Subcutaneous abdominal adipose tissue (tissue), 5 donors: ENCODE results near the gene PNMT.
"Not testable (repeated sequence)": the region's sequence is repeated elsewhere in the genome, so short reads cannot be mapped to it uniquely, and the experiment has no call there.

Experiments used
- H3K27ac ChIP-seq: one replicate; pipeline ENCODE4 v1.7.0; 2013; ENCODE audit warnings: low read depth, mild to moderate bottlenecking, inconsistent platforms, low read length, moderate library complexity
- H3K27me3 ChIP-seq, 5 donors: one replicate each; pipeline ENCODE4 v1.7.0; 2013; ENCODE audit warnings: low read length in 5 of 5, inconsistent platforms in 1 of 5; ENCODE audit not compliant: control insufficient read depth in 5 of 5, insufficient read depth in 4 of 5
- H3K36me3 ChIP-seq, 5 donors: one replicate each; pipeline ENCODE4 v1.7.0; 2013; ENCODE audit warnings: low read length in 5 of 5; ENCODE audit not compliant: control insufficient read depth in 5 of 5, insufficient read depth in 5 of 5
- H3K4me1 ChIP-seq, 5 donors: one replicate each; pipeline ENCODE4 v1.7.0; 2013; ENCODE audit warnings: low read length in 5 of 5, mild to moderate bottlenecking in 3 of 5, moderate library complexity in 1 of 5; ENCODE audit not compliant: control insufficient read depth in 5 of 5, insufficient read depth in 5 of 5
- H3K4me3 ChIP-seq, 5 donors: one replicate each; pipeline ENCODE4 v1.7.0; 2013; ENCODE audit warnings: low read length in 5 of 5, low read depth in 1 of 5
- H3K9ac ChIP-seq, 5 donors: one replicate each; pipeline ENCODE4 v1.7.0; 2013; ENCODE audit warnings: low read length in 5 of 5, mild to moderate bottlenecking in 4 of 5, moderate library complexity in 3 of 5
- H3K9me3 ChIP-seq, 5 donors: one replicate each; pipeline ENCODE4 v1.7.0; 2013; ENCODE audit warnings: low read length in 5 of 5; ENCODE audit not compliant: control insufficient read depth in 5 of 5
- donor health status: healthy.
- donor health status: healthy.
- donor health status: healthy.
- donor health status: healthy.
- donor health status: healthy.

Gene PNMT

DNA sequence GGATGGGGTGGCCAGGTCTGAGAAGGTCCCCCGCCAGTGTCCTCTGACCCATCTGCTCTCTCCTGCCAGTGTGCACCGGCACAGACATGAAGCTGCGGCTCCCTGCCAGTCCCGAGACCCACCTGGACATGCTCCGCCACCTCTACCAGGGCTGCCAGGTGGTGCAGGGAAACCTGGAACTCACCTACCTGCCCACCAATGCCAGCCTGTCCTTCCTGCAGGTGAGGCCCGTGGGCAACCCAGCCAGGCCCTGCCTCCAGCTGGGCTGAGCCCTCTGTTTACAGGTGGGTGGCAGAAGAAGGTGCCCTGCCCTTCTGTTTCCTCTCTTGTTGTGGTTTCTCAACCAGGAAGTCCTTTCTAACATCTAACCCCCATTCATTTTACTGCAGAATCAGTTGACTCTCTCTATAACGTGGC, 38.7 kb downstream of the PNMT start:
- no peaks in the 10 kb centered on the region for H3K4me1 ChIP-seq

DNA sequence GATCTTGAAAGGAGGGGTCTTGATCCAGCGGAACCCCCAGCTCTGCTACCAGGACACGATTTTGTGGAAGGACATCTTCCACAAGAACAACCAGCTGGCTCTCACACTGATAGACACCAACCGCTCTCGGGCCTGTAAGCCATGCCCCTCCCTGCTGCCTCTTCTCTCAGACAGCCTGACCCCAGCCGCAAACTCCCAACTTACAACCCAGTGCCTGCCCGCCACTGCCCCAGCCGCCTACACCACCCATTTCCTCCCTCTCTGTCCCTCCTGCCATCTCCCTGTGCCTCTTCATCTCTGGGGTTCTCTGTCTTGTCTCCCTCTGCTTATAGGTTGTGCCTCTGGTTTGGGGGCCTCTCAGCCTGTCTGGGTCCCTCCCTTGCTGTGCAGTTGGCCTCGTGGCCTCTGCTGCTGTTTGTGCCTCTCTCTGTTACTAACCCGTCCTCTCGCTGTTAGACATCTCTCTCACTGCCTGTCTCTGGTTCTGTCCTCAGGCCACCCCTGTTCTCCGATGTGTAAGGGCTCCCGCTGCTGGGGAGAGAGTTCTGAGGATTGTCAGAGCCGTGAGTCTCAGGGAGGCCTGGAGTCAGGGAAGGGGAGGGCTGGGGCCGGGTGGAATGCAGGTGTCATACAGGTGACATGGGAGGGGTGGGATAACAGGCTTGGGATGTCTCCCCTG, 41.2 kb downstream of the PNMT start:
- H3K27ac ChIP-seq = no peak overlapping the region

More for the DNA sequence above, 38.7 kb downstream of the PNMT start:
- Histone ChIP-seq H3K27me3 (no peaks in the 10 kb centered on the region), H3K36me3 (peaks cover 0 to 39% (median 33%) of the 10 kb centered on the region in 5 donors), H3K4me3 (no peak overlapping the region), H3K9ac (no peak overlapping the region), H3K27ac (no peak overlapping the region), H3K9me3 (no peaks in the 10 kb centered on the region)

DNA sequence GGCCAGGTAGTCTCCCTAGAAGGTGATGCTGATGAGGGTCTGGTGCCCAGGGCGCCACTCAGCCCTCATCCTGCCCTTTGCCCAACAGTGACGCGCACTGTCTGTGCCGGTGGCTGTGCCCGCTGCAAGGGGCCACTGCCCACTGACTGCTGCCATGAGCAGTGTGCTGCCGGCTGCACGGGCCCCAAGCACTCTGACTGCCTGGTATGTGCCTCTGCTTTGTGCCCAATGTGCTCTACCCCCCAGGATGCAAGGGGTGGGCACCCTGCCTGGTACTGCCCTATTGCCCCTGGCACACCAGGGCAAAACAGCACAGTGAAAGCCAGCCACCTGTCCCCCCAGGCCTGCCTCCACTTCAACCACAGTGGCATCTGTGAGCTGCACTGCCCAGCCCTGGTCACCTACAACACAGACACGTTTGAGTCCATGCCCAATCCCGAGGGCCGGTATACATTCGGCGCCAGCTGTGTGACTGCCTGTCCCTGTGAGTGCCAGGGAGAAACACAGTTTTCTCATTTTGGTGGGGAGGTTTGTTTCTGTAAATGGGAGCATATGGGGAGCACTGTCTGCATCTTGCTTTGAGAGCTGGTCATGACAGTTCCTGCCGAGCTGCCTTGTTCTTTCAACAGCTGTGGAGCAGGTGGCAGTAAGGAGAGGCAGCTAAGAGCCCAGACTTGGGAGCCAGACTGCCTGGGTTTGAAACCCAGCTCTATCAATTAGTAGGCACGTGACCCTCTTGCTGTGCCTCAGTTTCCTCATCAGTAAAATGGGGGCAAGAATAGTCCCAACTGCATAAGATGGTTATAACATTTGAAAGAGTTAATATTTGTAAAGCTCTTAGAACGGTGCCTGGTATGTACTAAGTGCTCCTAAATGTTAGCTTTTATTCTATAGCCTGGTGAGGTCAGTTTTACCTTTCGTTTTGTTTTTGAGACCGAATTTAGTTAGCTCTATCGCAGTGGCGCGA, 42.0 kb downstream of the PNMT start:
- no peak overlapping the region for H3K9ac ChIP-seq
- H3K4me1 ChIP-seq = no peaks in the 10 kb centered on the region
- no peaks in the 10 kb centered on the region for H3K27me3 ChIP-seq
- peaks cover 0 to 54% (median 38%) of the 10 kb centered on the region in 5 donors for H3K36me3 ChIP-seq
- H3K4me3 ChIP-seq = no peak overlapping the region
- no peaks in the 10 kb centered on the region for H3K9me3 ChIP-seq
- H3K27ac ChIP-seq = no peak overlapping the region

More for the DNA sequence above, 41.2 kb downstream of the PNMT start:
- H3K9ac ChIP-seq = no peak overlapping the region
- H3K9me3 ChIP-seq = no peaks in the 10 kb centered on the region
- H3K36me3 ChIP-seq = peaks cover 0 to 50% (median 35%) of the 10 kb centered on the region in 5 donors
- no peak overlapping the region for H3K4me3 ChIP-seq
- H3K4me1 ChIP-seq = no peaks in the 10 kb centered on the region
- no peaks in the 10 kb centered on the region for H3K27me3 ChIP-seq

DNA sequence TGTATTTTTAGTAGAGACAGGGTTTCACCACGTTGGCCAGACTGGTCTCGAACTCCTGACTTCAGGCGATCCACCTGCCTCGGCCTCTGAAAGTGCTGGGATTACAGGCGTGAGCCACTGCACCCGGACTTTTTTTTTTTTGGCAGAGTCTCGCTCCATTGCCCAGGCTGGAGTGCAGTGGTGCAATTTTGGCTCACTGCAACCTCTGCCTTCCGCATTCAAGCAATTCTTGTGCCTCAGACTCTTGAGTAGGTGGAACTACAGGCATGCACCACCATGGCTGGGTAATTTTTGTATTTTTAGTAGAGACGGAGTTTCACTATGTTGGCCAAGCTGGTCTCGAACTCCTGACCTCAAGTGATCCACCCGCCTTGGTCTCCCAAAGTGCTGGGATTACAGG, 42.8 kb downstream of the PNMT start:
- H3K4me3 ChIP-seq, H3K9me3 ChIP-seq, H3K4me1 ChIP-seq, H3K9ac ChIP-seq, H3K27ac ChIP-seq, H3K27me3 ChIP-seq: not testable (repeated sequence)
- H3K36me3 ChIP-seq = peaks cover 0 to 62% (median 46%) of the 10 kb centered on the region in 5 donors

DNA sequence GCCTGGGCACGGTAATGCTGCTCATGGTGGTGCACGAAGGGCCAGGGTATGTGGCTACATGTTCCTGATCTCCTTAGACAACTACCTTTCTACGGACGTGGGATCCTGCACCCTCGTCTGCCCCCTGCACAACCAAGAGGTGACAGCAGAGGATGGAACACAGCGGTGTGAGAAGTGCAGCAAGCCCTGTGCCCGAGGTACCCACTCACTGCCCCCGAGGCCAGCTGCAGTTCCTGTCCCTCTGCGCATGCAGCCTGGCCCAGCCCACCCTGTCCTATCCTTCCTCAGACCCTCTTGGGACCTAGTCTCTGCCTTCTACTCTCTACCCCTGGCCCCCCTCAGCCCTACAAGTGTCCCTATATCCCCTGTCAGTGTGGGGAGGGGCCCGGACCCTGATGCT, 43.6 kb downstream of the PNMT start:
- no peaks in the 10 kb centered on the region for H3K9me3 ChIP-seq
- no peak overlapping the region for H3K9ac ChIP-seq
- no peaks in the 10 kb centered on the region for H3K27me3 ChIP-seq
- H3K4me3 ChIP-seq = no peak overlapping the region
- H3K36me3 ChIP-seq = peaks cover 0 to 68% (median 49%) of the 10 kb centered on the region in 5 donors
- no peaks in the 10 kb centered on the region for H3K4me1 ChIP-seq
- H3K27ac ChIP-seq = no peak overlapping the region

DNA sequence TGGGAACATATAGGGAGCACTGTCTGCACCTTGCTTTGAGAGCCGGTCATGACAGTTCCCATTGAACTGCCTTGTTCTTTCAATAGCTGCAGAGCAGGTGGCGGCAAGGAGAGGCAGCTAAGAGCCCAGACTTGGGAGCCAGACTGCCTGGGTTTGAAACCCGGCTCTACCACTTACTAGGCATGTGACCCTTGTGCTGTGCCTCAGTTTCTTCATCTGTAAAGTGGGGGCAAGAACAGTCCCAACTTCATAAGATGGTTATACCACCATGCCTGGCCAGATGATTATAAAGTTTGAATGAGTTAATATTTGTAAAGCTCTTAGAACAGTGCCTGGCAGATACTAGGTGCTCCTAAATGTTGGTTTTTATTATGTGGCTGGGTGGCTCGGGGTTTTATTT, 46.0 kb downstream of the PNMT start:
- Histone ChIP-seq H3K4me1 (no peaks in the 10 kb centered on the region), H3K27ac (no peak overlapping the region), H3K9me3 (no peaks in the 10 kb centered on the region), H3K27me3 (no peaks in the 10 kb centered on the region), H3K9ac (no peak overlapping the region), H3K4me3 (no peak overlapping the region), H3K36me3 (peaks cover 0 to 55% (median 32%) of the 10 kb centered on the region in 5 donors)

DNA sequence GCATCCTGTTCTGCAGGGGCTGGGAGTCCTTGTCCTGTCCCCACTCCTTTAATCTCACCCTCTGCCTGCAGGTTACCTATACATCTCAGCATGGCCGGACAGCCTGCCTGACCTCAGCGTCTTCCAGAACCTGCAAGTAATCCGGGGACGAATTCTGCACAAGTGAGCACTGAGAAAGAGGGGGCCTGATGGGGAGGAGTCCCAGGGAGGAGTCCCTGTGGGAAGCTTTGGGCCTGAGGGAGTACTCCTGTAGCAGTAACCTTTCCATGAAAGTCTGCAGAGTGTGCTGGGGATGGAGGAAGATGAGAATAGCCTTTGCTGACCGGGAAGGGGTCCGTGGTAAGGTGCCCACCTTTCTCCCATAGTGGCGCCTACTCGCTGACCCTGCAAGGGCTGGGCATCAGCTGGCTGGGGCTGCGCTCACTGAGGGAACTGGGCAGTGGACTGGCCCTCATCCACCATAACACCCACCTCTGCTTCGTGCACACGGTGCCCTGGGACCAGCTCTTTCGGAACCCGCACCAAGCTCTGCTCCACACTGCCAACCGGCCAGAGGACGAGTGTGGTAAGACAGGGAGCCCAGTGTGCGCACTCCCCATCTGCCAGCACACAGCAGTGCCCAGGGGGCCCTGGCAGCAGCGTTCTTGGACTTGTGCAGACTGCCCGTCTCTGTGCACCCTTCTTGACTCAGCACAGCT, 47.3 kb downstream of the PNMT start:
- Histone ChIP-seq H3K4me3 (no peak overlapping the region), H3K36me3 (peaks cover 0 to 50% (median 31%) of the 10 kb centered on the region in 5 donors), H3K4me1 (no peaks in the 10 kb centered on the region), H3K9ac (no peak overlapping the region), H3K27ac (no peak overlapping the region), H3K27me3 (no peaks in the 10 kb centered on the region), H3K9me3 (no peaks in the 10 kb centered on the region)

DNA sequence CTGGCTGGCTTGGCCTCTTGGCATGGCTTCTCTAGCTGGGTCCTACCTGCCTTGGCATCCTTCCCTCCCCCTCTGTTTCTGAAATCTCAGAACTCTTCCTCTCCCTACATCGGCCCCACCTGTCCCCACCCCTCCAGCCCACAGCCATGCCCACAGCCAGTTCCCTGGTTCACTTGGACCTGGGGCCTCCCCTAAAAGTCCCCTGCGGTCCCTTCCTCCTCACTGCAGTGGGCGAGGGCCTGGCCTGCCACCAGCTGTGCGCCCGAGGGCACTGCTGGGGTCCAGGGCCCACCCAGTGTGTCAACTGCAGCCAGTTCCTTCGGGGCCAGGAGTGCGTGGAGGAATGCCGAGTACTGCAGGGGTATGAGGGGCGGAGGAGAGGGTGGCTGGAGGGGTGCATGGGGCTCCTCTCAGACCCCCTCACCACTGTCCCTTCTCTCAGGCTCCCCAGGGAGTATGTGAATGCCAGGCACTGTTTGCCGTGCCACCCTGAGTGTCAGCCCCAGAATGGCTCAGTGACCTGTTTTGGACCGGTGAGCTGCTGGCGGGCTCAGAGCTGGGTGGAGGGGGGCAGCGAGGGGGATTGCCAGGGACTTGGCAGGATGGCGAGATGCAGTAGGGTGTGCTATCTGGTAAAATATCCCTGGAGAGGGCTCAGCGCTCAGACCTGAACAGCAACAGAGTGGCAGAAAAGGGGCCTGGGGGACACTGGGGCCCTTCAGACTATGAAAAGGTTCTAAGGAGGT, 48.0 kb downstream of the PNMT start:
- Histone ChIP-seq H3K4me3 (no peak overlapping the region), H3K9me3 (no peaks in the 10 kb centered on the region)

DNA sequence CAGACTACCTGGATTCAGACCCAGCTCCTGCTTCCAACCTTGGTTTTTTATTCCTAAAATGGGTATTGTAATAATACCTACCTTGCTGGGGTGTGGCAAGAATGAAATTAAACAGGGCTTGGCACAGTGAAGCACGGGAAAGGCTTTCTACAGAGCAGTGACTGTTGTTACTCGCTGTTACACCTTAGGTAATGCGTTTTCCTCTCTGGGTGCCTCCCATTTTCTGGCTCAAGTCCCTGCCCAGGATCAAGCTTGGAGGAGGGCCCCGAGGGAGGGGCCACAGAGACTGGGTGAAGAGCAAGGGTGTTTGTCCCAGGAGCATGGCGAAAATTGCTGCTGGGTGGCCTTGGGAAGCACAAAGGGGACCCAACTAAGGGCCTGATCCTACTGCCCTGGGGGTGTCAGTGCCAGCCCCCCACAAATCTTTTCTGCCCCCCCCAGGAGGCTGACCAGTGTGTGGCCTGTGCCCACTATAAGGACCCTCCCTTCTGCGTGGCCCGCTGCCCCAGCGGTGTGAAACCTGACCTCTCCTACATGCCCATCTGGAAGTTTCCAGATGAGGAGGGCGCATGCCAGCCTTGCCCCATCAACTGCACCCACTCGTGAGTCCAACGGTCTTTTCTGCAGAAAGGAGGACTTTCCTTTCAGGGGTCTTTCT, 48.8 kb downstream of the PNMT start:
- H3K27ac ChIP-seq = no peak overlapping the region
- no peaks in the 10 kb centered on the region for H3K27me3 ChIP-seq
- H3K4me3 ChIP-seq = no peak overlapping the region
- H3K36me3 ChIP-seq = peaks cover 0 to 43% (median 26%) of the 10 kb centered on the region in 5 donors
- H3K9me3 ChIP-seq = no peaks in the 10 kb centered on the region
- no peaks in the 10 kb centered on the region for H3K4me1 ChIP-seq
- H3K9ac ChIP-seq = no peak overlapping the region

More for the DNA sequence above, 48.0 kb downstream of the PNMT start:
- Histone ChIP-seq H3K27ac (no peak overlapping the region), H3K36me3 (peaks cover 0 to 50% (median 30%) of the 10 kb centered on the region in 5 donors), H3K27me3 (no peaks in the 10 kb centered on the region), H3K4me1 (no peaks in the 10 kb centered on the region), H3K9ac (no peak overlapping the region)
